Activated gamma-delta T cell (primary cell): ENCODE results near the gene SPIRE2.
"Not testable (repeated sequence)": the region's sequence is repeated elsewhere in the genome, so short reads cannot be mapped to it uniquely, and the experiment has no call there.

ENCODE experiments used
- DNase-seq: peaks from one replicate; lab custom pipeline; 2025; lab: John Stamatoyannopoulos, UW

The SPIRE2 gene

GRCh38 chr16:89898201-89898967 is 70.1 kb downstream of the SPIRE2 start:
- DNase-seq: no peak

GRCh38 chr16:89899879-89900481 is 71.7 kb downstream of the SPIRE2 start:
- no peak for DNase-seq

- DNase-seq: no peak
These were observed 72.6 kb downstream of the SPIRE2 start for GRCh38 chr16:89900885-89901284.

- no peak for DNase-seq
These were observed 74.7 kb downstream of the SPIRE2 start for GRCh38 chr16:89902980-89903379.

DNA sequence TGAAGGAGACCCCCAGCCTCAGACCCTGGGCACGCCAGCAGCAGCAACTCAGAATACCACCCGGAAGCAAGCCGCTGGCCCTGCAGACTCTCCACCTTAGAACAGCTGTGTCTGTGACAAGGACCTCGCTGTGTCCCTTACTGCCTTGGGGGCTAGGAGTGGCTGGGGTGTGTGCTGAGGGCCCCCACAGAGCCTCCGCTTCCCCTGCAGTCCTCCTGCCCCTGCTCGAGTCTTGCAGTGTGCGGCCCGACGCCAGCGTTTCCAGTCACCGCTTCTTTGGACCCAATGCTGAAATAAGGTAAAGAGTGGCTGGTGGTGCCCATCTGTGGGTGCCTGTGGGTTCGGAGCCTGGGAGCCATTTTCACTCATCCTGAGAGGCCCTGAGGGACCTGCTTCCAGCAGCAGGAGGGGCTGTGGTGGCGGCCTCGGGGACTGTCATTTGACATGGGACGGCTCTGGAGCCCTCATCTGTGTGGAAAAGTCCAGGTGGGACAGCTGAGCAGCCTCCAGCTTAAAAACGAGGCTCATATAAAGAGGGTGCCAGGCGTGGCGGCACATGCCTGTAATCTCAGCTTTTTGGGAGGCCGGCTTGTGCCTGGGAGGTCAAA is 75.7 kb downstream of the SPIRE2 start:
- DNase-seq: no peak

GRCh38 chr16:89904606-89905510 is 76.6 kb downstream of the SPIRE2 start:
- no peak for DNase-seq

GRCh38 chr16:89905511-89906139 is 77.3 kb downstream of the SPIRE2 start:
- no peak for DNase-seq

GRCh38 chr16:89906140-89907025 is 78.1 kb downstream of the SPIRE2 start:
- DNase-seq: no peak

GRCh38 chr16:89907055-89907814 is 79.0 kb downstream of the SPIRE2 start:
- no peak for DNase-seq

DNA sequence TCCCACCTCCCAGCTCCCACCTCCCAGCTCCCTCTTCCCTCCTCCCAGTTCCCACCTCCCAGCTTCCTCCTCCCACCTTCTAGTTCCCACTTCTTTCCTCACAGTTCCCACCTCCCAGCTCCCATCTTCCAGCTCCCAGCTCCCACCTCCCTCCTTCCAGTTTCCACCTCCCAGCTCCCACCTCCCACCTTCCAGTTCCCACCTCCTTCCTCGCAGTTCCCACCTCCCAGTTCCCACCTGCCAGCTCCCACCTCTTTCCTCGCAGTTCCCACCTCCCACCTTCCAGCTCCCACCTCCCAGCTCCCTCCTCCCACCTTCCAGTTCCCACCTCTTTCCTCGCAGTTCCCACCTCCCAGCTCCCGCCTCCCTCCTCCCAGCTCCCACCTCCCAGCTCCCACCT is 80.0 kb downstream of the SPIRE2 start:
- DNase-seq: no peak

DNA sequence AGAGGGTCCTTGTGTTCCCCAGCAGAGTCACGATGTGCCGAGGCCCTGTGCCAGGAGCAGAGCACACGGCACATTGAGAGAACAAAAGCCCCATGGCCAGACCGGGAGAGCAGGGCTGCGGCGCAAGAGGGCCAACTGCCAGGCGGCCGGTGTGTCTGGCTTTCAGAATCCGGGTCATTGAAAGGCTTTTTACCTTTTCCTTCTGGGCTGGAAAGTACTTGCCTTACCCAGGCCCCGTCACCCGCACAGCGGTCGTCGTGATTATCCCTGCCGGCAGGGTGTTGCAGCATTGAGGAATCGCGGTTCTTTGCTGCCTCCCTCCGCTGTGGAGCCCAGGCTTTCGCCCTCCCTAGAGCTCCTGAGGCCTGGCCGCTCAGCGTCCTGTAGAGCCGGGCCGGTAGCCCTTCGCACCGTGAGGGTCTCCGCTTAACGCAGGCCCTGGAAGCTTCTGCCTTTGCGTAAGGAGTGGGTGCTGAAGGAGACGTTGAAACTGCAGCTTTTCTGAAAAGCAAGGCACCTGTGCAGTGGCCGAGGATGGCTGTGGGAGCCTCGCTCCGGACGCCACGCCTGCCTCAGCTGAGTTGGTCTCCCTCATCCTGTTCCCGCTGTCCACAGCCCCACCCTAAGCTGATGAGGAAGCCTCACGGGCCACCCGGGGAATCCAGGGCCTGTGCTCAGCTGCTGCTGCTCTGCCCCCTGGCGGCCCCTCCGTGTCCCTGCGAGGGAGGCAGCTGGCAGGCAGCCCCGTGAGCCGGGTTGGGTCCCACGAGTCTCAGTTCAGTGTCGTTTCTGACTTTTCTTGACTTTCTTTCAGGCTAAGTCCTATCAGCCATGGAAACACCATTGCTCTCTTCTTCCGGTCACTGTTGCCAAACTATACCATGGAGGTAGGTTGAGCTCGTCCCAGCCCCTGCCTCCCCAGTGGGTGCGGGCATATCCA is 81.8 kb downstream of the SPIRE2 start:
- DNase-seq: peak; percentile 47

DNA sequence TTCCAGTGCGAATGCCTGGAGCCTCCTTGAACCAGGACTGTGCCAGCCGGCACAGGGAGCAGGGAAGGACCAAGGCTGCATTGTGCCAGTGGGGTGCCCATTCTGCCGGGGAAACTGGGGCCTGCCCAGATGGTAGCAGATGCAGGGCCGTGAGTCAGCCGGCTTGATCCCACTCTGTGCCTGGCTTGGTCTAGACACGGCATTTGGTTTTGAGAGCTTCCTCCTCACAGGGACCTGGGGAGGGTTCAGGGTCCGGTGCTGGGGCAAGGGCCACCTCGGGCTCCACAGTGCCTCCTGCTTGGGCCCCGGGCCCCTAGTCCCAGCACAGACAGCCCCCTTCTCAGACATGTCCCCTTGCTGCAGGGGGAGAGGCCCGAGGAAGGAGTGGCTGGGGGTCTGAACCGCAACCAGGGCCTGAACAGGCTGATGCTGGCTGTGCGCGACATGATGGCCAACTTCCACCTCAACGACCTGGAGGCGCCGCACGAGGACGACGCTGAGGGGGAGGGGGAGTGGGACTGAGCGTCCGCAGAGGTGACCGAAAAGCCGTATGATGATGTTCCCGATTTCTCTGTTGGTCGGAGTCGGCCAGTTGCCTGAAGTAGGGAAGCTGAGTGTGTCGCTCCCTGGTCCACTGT is 82.6 kb downstream of the SPIRE2 start:
- DNase-seq: no peak

DNA sequence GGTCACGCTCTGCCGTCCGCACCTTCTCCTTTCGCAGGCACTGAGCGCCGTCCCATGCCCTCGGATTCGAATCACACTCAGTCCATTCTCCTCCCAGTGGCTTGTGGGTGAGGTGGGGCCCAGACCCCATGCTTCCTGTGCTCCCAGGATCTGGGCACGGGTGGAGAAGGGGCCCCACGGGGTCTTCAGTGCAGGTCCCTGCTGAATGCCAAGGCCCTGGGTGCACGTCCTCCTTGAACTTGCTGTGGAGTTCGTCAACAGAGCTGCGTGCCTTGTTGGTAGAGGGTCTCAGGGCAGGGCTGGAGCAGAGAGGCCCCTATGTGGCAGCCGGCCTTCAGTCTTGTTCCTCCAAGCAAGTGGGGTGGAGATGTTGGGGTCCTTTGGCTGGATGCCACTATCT is 83.1 kb downstream of the SPIRE2 start:
- DNase-seq: no peak

DNA sequence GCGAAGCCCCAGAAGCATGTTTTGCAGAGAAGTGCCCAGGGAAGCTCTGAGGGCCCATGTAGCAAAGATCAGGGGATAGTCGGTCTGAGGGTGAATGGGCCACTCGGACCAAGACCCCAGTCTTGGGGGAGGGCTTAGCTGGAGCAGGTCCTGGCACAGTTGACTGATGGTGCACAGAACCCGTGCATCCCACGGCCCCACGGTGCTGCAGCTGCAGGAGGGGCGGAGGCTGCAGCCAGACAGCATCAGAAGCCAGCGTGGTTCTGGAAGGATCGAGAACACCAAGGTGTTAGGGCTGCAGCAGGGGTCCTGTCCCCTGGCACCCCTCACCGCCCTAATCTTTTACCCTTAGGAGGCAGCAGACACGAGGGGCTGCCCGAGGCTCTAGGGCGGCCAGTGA is 83.9 kb downstream of the SPIRE2 start:
- DNase-seq: no peak

DNA sequence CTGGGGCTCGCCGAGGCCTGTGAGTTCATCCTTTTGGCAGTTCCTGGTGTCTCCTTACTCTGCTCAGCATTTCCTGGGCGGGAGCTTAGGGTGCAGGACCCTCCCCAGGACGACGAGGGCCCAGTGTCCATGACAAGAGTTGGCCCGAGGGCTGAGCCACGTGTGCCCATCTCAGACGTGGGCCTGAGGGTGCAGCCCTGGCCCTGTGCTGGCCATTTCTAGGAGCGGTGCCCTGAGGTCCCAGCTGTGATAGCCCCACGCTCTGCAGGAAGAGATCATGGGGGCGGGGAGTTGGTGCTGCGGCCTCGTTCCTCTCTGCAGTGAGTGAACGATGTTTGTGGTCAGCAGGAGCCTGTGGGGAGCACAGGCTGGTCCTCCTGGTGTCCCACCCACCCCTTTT is 84.4 kb downstream of the SPIRE2 start:
- DNase-seq: no peak

GRCh38 chr16:89913408-89914387 is 85.4 kb downstream of the SPIRE2 start:
- no peak for DNase-seq

- DNase-seq: not testable (repeated sequence)
These were observed 86.5 kb downstream of the SPIRE2 start for GRCh38 chr16:89914642-89915285.
